H54 (cell line): ENCODE results near the gene ITGA2.

Experiments used
- DNase-seq: peaks from one replicate; pipeline ENCODE4 v3.0.0; 2011; ENCODE audit warnings: low spot score, mixed read lengths; ENCODE audit not compliant: insufficient read length
- FAIRE-seq: peaks from 3 replicates; lab custom pipeline; 2011; peaks lifted over from hg19 to GRCh38; lab: Jason Lieb, UNC
- POLR2A ChIP-seq: IDR thresholded peaks from 2 replicates; pipeline ENCODE4 v1.6.1; 2011; ENCODE audit warnings: low read depth, mild to moderate bottlenecking, low read length

ITGA2 gene

DNA sequence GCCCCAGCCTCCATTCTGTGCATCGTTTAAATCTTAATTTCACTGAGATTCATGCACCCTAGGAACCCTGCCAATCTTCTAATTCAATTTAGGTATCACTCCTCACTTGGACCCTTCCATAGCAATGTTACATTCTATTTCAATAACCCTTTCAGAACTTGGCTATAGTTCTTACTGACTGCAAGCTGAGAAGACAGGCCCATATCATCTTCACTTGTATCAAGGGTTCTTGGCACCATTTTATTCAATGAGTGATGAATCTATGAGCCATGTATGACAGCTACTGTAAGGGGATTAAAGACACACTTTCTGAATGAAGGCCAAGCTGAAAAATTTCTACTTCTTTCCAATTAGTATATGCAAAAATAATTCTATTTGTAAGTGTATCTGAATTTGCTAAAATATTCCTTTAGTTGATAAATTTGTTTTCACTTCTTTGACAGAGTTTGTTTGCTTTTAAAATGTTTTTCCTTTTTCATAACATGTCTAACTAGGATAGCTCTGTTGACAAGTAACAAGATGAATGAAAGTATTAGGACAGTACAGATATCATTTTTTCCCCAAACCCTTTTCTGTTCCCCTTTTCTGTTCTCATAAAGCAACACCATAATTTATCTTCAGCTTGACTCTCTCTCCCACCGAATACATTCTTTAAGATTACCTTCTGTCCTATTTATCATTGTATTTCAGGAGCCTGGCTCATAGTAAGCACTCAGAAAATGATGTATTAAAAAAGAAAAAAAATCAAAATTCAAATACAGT lies 9.6 kb downstream of the ITGA2 start:
- DNase-seq = no peak
- FAIRE-seq = no peak
- no peak for TF ChIP-seq POLR2A

GRCh38 chr5:52999344-52999949 lies 10.3 kb downstream of the ITGA2 start:
- DNase-seq = no peak
- no peak for TF ChIP-seq POLR2A
- no peak for FAIRE-seq

- FAIRE-seq (no peak), DNase-seq (no peak)
- TF ChIP-seq POLR2A = no peak
Observed at GRCh38 chr5:53001541-53001940, 12.4 kb downstream of the ITGA2 start.

DNA sequence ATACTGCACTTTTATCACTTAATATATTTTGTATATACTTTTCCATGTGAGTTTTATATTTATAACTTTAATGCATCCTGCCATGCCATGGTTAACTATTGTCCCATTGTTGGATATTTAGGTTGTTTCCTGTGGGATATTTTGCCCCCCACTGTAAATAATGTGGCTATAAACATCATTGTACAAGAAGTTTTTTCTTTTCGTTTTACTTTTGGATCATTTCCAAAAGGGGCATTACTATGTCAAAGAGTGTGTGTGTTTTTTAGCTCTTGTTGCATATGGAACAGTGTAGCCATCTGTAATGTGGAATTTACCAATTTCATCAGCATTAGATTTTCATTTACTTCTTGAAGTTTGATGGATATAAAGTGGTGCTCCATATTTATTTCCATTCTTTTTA lies 13.3 kb downstream of the ITGA2 start:
- no peak for DNase-seq
- TF ChIP-seq POLR2A = no peak
- FAIRE-seq = no peak

DNA sequence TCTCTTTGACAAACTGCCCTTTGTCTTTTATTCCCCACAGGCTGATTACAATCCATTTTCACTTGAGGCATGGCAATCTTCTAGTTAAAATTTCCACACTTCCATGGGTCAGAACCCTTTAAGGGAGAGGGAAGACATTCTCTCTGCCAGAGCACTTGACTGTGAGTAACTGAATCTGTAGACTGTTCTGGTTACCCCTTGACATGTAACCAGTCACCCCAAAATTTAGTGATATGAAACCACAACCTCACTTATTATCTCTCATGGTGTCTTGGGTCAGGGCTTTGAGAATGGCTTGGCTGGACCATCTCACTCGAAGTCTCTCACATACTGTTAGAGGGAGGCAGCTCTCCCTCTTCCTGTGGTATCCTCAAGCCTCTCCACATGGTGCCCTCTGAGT lies 14.0 kb downstream of the ITGA2 start:
- FAIRE-seq (no peak), DNase-seq (no peak)
- TF ChIP-seq POLR2A = no peak

GRCh38 chr5:53006911-53007890 lies 18.0 kb downstream of the ITGA2 start:
- TF ChIP-seq POLR2A = no peak
- FAIRE-seq (no peak), DNase-seq (no peak)

DNA sequence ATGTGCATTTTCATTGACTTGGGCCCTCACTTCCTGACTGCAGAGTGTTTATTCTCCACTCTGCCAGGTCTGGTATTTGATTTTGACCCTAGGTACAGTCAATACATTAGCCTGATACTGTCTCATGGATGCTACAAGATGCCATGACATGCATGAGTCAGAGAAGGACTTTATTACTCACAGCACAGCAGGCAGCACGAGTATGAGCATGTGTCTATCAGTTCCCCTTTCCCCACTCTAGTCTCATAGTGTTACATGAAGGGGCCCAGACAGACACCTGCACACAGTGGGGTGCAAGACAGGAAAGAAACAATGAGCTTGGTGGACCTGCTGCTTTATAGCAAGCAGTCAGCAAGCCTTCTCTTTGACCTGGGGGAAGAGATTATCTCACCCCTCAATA lies 19.6 kb downstream of the ITGA2 start:
- peak; percentile 85 for FAIRE-seq
- no peak for DNase-seq
- no peak for TF ChIP-seq POLR2A

DNA sequence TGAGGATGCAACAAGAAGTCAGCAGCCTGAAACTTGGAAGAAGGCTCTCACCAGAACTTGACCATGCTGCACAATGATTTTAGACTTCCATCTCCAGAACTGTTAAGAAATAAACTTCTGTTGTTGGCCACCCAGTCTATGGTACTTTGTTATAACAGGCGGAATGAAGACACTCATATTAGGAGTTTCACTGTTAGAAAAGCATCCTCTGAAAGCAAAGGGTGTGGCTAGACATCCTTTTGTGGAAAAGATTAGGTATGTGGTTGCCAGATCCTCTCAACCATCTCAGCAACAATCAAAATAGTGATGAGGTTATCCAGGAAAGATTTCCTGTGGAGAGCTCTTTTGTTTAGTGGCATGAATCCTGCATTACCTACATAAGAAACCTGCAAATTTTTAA lies 20.7 kb downstream of the ITGA2 start:
- no peak for FAIRE-seq
- TF ChIP-seq POLR2A = no peak
- no peak for DNase-seq

DNA sequence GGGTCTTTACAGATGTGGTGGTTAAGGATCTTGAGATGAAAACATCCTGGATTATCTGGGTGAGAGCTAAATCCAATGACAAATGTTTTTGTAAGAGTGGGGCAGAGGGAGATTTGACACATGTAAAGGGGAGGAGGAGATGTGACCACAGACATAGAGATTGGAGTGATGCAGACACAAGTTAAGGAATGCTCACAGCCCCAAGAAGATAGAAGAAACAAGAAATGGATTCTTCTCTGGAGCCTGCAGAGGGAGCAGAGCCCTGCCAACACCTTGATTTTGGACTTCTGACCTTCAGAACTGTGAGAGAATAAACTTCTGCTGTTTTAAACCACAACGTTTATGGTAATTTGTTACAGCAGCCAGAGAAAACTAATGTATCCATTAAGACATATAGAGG lies 21.7 kb downstream of the ITGA2 start:
- TF ChIP-seq POLR2A = no peak
- no peak for DNase-seq
- no peak for FAIRE-seq

GRCh38 chr5:53011233-53011632 lies 22.1 kb downstream of the ITGA2 start:
- DNase-seq = no peak
- TF ChIP-seq POLR2A = no peak
- FAIRE-seq = no peak

- no peak for TF ChIP-seq POLR2A
- DNase-seq = no peak
- FAIRE-seq = no peak
Observed at GRCh38 chr5:53013857-53014256, 24.7 kb downstream of the ITGA2 start.

- no peak for TF ChIP-seq POLR2A
- no peak for DNase-seq
- FAIRE-seq = no peak
Observed at GRCh38 chr5:53017383-53017782, 28.2 kb downstream of the ITGA2 start.

DNA sequence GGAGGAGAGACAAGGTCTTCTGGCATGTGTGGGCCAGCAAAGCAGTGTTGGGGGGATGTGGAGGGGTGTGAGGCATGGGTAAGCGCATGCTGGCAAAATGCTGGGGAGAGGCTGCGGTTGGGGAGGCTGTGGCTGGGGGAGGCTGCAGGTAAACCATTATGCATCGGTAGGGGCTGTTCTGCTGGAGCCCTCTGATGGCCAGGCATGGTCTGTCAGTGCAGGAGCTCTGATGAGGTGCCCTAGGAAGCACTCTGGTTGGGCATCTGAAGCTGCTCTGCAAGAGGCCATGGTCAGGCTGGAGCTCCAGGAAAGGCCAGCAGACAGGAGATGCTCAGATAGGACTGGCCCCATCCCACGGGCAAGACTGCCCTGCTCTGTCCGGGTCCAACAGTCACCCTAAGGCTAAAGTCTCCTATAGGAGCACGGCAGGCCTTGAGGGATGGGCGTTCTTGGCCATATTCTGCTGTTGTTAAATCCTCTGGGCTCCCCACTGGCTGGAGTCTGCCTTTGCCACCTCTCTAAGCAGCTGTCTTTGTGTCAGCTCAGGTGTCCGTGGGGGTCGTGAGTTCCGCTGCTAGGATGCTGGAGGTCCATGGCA lies 28.7 kb downstream of the ITGA2 start:
- no peak for FAIRE-seq
- TF ChIP-seq POLR2A = no peak

More for the DNA sequence above, 28.7 kb downstream of the ITGA2 start:
- no peak for DNase-seq
